GM19397 (cell line): ENCODE data around the gene DNAJB11.
A peak's percentile ranks its signal among the peaks of the same experiment; 100 is the strongest.
"Not testable (repeated sequence)": the region's sequence is repeated elsewhere in the genome, so short reads cannot be mapped to it uniquely, and the experiment has no call there.

Experiments used
- ATAC-seq: cut with Tn5 transposase; IDR thresholded peaks from one replicate; pipeline ENCODE4 v1.9.1; 2021; ENCODE audit warnings: mild to moderate bottlenecking, moderate library complexity; ENCODE audit not compliant: unreplicated experiment

DNAJB11 gene

DNA sequence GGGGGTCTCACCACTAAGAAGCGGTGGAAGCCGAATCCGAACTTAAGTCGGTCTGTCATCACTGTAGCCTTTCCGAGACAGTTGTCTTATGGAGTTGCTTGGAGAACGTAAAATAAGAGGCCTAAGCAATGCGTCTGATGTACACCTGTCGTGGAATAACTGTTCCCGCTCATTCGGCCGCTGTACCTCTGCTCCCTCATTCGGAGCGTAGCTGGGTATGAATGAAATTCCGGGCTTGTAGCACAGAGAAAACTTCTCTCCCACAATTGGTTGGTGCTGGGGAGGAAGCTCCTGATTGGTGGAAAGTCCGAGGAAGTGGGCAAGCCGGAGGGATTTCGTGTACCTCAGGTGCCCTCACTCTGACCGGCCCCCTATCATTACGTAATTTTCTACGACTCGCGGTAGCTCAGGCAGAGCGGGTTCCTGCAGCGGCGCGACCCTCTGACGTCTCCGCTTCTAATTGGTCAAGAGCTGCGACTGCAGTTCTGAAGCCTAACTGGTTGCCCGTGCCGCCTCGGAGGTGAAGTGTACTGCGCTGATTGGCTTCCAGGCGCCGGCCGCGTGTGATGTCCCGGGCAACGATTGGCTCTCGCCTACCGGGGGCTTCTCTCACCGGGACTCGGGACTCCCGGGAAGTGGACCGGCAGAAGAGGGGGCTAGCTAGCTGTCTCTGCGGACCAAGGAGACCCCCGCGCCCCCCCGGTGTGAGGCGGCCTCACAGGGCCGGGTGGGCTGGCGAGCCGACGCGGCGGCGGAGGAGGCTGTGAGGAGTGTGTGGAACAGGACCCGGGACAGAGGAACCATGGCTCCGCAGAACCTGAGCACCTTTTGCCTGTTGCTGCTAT lies at the start of gene DNAJB11:
Gene DNAJB11, plus strand, starts transcription at position 625 of the 845 bp plus-strand sequence. Its CDS starts 178 bp downstream, at position 803.
- ATAC-seq: peak; percentile 86

DNA sequence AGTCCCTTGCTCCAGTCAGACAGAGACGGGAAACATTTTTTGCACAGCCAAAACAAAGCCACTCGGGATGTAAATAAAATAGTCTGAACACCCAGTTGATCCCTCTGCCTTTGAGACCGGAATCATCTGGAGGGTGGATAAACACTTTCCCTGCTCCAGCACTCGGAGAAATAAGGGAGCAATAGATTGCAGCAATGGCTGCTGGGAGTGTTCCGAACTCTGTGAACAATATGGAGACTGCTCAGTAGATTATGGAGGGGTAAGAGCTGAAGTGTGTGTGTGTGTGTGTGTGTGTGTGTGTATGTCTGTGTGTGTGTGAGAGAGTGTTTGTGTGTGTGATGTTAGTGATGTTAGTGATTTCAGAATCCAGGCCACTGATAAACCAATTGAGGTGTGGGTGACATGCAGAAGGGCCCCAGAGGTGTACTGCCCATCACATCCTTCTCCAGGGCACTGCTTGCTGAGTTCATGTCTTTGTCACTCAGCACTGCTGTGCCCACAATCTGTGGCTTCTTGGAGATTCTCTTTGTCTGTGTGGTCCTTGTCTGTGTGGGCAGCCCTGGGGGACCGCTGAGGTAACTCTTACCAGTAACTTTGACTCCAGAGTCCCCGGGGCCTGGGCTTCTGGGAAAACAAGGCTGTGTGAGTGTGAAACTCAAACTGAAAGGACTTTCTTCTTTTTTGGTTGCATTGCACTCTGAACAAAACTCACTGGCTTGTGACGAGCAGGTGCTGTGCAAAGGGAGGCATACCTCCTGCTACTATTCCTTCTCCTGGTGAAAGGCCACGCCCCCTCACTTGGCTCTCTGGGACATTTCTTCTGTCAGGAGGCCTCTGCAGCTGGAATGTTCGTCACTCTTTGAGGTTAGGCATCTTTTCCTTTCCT lies 49.3 kb upstream of the DNAJB11 start:
- ATAC-seq: no peak

DNA sequence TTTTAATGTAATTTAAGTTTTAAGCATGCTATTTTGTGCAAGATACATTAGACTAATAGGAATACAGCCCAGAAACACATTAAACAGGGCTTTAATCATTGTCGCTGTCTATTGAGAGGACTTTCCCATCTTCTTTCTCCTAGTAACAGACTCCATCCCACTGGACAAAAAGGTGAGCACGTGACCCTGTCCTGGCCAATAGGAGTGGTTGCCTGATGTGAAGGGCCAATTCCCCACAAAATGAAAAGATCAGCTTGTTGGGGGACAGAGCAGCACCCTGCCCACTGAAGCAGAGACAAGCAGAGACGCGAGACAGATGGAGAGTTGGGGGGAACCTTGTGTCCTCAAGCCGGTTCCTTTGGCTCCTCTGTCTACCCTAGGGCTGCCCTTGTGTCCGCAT lies 47.5 kb upstream of the DNAJB11 start:
- ATAC-seq: no peak

DNA sequence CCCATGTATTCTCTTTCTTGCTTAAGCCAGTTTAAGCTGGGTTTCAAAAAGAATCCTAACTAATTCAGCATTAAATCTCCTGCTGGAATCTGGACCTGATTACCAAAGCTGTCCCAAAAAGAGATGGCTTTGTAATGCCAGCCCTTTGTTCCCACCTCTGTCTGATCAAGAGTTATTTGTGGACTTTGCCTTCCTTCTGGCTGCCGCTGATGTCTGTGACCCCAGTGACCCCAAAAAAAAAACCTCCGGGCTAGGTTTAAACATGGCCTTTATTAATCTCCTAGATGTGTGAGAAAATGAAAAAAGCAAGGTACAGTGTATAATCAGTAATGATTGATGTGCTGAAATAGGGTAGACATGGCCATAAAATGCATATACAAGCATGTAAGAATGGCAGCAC lies 47.1 kb upstream of the DNAJB11 start:
- no peak for ATAC-seq

DNA sequence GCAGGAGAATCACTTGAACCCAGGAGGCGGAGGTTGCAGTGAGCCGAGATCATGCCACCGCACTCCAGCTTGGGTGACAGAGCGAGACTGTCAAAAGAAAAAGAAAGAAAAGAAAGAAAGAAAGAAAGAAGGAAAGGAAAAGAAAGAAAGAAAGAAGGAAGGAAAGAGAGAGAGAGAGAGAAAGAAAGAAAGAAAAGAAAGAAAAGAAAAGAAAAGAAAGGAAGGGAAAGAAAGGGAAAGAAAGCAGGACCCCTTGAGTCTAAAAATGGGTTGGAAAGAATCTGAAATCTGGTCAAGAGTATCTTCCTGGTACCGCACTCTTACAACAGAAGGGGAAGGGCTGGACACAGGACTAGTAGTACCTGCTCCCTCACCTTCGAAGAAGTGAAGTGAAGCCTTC lies 45.9 kb upstream of the DNAJB11 start:
- no peak for ATAC-seq

DNA sequence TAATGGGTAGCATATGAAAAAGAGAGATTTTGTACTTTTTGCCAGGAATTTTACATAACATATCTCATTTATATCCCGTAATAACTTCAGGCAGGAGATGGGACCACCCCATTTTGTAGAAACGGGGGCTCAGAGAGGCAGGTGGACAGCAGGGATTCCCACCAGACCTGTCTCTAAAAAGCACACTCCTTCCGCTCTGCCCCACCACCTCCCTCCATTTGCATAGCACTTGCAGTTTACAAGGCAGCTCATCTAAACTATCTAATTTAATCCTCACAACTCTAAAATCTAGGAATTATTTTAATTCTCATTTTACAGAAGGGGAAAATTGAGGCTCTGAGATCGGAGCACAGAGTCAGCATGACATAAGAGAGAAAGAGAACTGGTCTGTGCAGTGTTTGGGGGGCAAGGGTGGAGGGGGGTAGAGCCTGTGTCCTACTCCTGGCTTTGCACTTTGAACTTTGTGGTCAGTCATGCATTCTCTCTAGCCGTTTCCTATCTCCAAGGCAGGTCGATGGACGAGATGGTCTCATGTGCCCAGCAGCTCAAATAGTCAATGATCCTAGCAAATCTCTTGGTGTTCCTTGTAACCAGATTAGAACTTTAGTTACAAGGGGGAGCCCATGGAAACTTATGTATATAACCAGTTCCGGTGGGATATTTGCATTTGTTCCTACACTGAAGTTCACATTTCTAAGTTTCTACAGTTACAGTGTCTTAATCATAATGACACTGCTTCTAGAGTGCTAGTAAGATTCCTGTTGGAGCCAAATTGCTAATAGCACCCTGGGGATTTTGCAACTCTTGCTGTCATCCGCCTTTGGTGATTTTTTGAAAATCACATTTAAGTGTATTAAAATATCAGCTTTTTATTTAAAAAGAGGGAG lies 44.9 kb upstream of the DNAJB11 start:
- ATAC-seq: peak; percentile 16

DNA sequence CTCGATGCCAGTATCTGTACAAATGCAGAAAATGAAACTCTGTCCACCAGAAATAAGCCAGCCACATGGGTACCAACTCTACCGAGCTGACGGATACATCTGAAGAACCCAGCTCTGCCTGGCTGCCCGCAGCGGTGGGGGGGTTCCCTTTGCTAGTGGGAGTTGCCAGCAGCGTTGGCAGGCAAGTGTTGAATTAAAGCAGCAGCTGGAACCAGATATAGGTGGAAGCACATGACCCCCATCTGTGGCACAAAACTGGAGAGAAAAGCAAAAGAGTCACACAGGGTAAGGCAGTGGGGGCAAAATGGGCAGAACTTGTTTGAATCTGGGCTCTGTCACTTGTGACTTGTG lies 44.3 kb upstream of the DNAJB11 start:
- ATAC-seq: peak; percentile 43

DNA sequence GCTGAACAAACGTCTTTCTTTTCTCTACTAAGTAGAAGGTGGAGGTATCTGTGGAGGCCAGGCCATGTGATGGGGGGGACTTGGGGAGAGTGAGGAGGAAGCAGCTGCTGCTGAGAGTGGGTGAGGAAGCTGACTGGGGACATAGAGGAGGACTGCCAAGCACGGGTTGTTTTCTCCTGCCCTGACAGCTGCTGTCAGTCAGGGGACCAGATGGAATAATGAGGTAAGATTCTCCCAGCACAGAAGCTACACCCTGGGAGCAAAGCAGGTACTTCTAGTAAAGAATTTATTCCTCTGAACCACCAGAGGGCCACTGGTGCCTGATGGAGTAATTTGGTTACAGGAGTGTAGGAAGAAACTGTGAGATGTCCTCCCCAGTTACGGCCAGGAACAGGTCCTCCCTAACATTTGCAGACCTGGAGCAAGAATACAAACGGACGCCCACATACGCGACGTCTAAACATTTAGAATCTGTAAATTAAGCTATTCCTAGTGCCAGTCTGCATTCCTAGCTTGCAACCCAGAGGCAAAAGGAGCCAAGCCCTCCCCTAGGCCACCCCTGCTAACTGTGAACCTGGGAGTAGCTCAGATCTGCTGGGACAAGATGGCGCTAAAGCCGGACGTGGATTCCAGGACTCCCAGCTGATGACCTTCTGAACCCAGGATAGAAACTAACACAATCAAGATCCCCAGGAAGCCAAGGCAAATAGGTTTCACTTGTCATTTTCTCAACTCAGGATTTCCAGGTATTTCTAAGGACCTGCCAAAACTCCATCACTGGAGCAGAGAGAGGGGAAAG lies 41.1 kb upstream of the DNAJB11 start:
- no peak for ATAC-seq

DNA sequence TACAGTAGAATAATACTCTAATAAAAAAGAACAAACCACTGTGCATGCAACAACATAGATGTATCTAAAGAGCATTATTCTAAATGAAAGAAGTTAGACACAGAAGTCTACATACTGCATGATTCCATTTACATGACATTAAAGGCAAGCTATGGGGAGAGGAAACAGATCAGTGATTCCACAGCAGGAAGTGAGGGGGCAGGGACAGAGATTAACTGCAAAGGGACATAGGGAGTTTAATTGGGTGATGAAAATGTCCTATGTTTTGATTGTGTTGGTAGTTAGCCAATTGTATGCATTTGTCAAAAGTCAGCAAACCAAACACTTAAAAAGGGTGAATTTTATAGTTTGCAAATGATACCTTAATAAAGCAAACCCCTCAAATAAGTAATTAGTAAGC lies 40.1 kb upstream of the DNAJB11 start:
- no peak for ATAC-seq

DNA sequence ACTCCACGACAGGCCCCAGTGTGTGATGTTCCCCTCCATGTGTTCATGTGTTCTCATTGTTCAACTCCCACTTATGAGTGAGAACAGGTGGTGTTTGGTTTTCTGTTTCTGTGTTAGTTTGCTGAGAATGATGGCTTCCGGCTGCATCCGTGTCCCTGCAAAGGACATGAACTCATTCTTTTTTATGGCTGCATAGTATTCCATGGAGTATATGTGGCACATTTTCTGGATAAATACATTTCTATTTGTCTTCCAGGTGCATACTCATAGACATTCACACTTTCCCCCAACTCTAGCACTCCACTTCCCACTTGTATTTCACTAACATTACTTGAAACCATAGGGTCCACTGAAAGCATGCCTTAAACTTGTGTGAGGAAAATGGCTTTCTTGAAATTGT lies 38.8 kb upstream of the DNAJB11 start:
- not testable (repeated sequence) for ATAC-seq

DNA sequence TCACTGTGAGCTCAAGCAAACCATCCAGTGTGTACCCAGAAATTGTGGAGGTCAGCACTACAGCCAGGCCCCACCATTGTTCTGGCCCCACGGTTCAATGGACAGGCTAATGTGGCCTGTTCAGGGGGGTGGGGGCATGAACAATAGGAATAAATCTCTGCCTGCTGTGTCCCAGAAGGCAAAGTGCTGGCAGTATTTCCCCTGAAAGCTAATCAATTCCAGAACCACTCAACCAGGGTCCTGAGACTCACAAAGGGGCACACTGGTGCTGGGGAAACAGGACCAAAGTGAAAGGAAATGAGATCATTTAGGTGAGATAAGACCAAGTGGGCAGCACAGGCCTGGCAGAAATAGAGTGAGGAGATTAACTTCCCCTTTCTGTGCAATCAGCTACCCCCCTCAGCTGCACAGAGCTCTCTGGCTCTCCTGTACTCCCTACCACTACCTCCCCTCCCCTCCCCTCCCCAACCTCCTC lies 37.9 kb upstream of the DNAJB11 start:
- ATAC-seq: peak; percentile 59

DNA sequence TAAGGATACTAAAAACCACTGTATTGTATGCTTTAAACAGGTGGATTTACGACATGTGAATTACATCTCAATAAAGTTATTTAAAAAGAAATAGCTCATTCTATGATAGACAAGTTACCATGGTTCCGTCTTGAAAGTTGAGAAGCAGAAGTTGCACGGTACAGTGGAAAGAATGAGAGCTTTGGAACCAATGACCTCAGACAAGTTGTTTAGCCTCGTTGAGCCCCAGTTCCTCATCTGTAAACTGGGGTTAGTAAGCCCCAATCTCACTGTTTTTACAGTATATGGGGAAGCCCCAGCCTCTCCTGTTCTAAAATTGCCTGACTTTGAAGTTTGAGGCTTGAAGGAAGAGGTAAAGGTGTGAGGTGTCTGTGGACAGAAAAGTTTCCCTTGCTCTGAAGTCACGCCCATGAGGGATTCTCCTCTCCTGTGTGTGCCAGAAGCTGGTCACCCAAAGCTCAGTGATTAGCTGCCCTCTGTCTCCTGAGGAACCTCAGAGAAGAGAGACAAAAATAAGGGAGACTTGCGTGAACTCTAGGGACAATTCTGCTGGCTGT lies 36.3 kb upstream of the DNAJB11 start:
- ATAC-seq: peak; percentile 75

DNA sequence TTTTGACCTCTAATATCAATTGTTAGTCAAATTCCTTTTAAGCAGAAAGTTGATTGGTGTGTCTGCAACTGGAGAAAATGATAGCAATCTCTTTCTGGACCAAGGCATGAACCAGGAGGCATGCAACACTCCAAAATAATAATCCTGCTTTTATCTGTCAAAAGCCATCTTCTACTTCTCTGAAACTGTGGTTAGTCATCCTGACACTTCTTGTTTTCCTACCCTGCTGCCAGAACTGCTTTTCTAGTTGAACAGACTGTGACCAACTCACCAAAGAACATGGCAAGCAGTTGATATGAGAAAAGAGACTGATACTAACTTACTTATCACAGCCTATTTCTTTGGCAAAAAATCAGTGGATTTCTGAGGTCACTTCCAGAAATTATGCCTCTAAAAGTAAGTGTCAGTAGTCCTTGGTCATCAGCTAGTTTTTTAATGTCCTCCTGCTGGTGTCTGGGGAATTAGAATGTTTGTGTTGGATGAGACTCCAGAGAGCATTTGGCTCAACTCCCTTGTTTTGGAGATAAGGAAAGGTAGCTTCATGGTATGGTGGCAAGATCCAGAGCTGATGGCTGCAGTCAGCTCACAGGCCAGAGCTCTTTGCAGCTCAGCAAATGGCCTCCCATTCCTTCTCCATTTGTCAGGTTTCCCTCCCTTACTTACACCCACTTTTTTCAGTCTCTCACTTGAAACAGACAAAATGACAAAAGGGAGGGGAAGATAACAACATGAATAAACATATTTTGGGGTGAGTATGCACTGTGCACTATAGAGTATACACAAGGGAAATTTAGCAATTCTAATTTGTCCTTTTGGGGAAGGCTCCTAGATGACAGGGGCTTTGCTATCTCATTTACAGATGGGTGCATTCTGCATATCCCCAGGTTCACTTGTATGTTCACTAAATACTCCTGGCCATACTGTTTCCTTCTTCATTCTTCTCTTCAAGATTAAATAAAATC lies 33.4 kb upstream of the DNAJB11 start:
- ATAC-seq: no peak

DNA sequence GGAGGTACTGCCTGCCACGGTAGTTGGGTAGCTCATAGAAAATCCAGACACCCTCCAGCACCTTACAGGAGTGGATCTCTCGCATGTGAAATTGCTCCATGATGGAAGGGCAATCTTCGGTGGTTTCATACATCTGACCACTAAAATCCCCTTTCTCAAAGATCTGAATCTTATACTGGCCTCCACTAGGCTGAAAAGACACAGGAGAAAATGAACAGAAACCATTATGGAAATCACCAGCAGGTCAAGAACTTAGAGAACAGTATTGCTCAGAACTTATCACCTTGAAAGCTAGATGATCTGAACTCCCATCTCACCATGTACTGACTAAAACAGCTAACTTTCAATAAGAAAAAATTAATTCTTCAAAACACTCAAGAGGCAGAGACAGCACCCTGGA lies 31.7 kb upstream of the DNAJB11 start:
- no peak for ATAC-seq

DNA sequence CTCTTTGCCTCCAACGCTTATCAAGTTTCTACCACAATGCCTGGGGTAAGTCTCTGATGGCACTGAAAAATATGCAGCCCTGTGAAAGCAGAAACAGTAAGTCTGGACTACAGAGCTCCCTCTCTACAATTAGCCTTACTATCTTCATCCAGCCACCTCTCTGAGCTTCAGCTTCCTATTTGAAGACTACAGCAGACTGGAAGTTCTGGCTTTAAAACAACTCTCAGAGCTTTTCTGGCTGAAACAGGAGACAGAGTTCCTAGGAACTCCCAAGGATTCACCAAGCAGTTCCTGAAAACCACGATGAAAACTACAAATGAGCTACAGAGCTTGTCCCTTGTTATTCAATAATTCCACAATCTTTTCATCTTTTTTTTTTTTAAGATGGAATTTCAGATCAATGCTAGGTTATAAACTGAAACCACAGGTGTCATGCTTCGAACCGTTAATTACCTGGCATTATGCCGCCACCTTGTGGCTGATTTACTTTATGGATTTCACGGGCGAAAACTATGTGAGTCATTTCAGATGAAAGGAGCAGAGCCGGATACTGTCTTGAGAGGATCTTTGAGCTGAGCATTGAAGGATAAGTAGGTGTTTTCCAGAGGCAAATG lies 30.2 kb upstream of the DNAJB11 start:
- ATAC-seq: peak; percentile 53

DNA sequence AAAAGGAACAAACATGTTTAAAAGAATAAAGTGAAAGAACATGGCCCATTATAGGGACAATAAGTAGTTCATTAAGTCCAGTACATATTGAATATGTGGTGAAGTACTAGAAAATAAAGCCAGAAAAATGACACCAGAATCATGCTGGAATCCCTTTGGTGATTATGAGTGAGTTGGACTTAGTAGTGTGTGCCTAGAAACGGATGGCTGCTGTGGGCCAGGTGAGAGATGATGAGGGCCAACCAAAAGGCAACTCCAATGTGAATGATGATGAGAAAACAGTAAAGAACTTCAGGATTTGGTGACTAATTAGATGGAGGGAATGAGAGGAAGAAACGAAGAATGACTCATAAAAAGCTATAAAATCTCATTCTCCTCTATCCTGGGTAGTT lies 29.7 kb upstream of the DNAJB11 start:
- ATAC-seq: no peak

DNA sequence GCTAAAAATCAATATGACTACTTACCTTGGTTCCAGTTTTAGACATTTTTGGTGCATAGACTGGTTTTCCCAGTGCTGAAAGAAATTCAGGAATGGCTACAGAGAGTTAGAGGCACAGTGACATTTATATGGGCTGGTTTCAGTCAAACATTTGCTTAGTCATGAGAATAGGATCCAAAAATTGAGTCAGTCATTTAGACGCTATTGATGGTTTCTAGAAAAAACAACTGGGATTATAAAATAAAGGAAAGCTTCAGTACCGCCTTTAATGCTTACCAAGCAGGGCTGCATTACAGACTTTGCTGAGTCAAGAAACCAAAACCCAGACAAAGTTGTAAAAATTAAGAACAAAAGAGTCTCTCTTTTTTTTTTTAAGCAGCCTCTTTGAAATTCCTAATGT lies 26.2 kb upstream of the DNAJB11 start, which contains the start of gene CRYGS:
Gene CRYGS, minus strand, starts transcription at position 100 of the 400 bp plus-strand sequence. Its CDS starts 54 bp downstream, at position 46.
- ATAC-seq: no peak

DNA sequence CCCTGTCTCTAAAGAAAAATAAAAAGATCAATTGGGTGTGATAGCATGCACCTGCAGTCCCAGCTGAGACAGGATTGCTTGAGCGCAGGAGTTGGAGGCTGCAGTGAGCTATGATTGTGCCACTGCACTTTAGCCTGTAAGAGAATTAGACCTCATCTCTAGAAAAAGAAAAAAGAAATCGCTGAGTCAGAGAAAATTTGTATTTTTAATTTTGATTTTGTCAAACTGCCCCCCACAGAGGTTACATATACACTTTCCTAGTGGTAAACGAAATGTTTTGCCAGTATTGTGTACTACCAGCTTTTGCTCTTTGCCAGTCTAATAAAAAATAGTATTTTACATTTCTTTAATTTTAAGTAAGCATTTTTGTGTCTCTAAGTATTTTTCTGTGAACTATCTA lies 21.0 kb upstream of the DNAJB11 start:
- no peak for ATAC-seq
